Liver (tissue), 3 donors: ENCODE measurements around the gene CACNB4.

Source experiments
- FOXA1 ChIP-seq: IDR thresholded peaks from 2 replicates; pipeline ENCODE4 v1.6.1; 2016; ENCODE audit warnings: antibody characterized with exemption
- JUND ChIP-seq, 2 donors: IDR thresholded peaks; 2 replicates each; pipeline ENCODE4 v1.6.1; 2016; ENCODE audit warnings: antibody characterized with exemption in 2 of 2
- YY1 ChIP-seq: IDR thresholded peaks from 2 replicates; pipeline ENCODE4 v1.6.1; 2016; ENCODE audit warnings: antibody characterized with exemption, mild to moderate bottlenecking
- TF ChIP-seq, protein P1 (sequence below): fragments of 150-350 bp; IDR thresholded peaks from 2 replicates; pipeline ENCODE4 v1.5.1; 2017; ENCODE audit warnings: improper control_type of control experiment, low read depth, low read length; ENCODE audit not compliant: missing input control
- TF ChIP-seq, protein P2 (sequence below): IDR thresholded peaks from 2 replicates; pipeline ENCODE4 v1.6.1; 2016; ENCODE audit warnings: antibody characterized with exemption
- TF ChIP-seq, protein P3 (sequence below): IDR thresholded peaks from 2 replicates; pipeline ENCODE4 v1.6.1; 2016; ENCODE audit warnings: antibody characterized with exemption
- donor health status: healthy.
- donor health status: healthy.

DNA sequence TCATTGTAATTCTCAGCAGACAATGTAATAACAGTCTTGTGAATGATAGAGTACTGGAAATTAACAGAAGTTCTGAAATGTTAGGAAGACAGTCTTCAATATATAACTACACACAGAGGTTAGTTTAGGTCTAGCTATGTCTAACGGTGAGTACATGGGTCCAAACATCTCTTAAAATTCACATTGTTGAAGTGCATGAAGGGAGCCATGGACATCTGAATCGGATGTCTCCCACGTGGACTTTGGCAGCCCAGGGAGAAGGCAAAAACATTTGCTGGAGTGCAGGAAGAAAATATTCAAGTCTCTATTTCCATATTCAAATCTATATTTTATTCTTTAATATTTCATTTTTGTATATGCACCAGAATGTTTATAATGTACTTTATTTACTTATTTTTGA is 34.8 kb downstream of the CACNB4 start:
- TF ChIP-seq, protein P1, sequence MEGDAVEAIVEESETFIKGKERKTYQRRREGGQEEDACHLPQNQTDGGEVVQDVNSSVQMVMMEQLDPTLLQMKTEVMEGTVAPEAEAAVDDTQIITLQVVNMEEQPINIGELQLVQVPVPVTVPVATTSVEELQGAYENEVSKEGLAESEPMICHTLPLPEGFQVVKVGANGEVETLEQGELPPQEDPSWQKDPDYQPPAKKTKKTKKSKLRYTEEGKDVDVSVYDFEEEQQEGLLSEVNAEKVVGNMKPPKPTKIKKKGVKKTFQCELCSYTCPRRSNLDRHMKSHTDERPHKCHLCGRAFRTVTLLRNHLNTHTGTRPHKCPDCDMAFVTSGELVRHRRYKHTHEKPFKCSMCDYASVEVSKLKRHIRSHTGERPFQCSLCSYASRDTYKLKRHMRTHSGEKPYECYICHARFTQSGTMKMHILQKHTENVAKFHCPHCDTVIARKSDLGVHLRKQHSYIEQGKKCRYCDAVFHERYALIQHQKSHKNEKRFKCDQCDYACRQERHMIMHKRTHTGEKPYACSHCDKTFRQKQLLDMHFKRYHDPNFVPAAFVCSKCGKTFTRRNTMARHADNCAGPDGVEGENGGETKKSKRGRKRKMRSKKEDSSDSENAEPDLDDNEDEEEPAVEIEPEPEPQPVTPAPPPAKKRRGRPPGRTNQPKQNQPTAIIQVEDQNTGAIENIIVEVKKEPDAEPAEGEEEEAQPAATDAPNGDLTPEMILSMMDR, result no peak
- TF ChIP-seq, protein P2, sequence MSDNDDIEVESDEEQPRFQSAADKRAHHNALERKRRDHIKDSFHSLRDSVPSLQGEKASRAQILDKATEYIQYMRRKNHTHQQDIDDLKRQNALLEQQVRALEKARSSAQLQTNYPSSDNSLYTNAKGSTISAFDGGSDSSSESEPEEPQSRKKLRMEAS, result no peak
- TF ChIP-seq FOXA1, result no peak
- no peak for TF ChIP-seq YY1
- TF ChIP-seq JUND (IDR thresholded peaks at IDR 0.05), result no peak
- TF ChIP-seq, protein P3, sequence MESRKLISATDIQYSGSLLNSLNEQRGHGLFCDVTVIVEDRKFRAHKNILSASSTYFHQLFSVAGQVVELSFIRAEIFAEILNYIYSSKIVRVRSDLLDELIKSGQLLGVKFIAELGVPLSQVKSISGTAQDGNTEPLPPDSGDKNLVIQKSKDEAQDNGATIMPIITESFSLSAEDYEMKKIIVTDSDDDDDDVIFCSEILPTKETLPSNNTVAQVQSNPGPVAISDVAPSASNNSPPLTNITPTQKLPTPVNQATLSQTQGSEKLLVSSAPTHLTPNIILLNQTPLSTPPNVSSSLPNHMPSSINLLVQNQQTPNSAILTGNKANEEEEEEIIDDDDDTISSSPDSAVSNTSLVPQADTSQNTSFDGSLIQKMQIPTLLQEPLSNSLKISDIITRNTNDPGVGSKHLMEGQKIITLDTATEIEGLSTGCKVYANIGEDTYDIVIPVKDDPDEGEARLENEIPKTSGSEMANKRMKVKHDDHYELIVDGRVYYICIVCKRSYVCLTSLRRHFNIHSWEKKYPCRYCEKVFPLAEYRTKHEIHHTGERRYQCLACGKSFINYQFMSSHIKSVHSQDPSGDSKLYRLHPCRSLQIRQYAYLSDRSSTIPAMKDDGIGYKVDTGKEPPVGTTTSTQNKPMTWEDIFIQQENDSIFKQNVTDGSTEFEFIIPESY, result no peak
